Osteocyte (in vitro differentiated cells): ENCODE measurements around the gene VAC14. TPM values are rescaled to one million over a fixed set of nuclear protein-coding genes. Genes with fewer than 3 reads are reported as not detected.

Experiments
- DNase-seq: peaks from one replicate; pipeline ENCODE4 v3.0.0; 2021; ENCODE audit warnings: mixed read lengths; ENCODE audit not compliant: unreplicated experiment; ENCODE audit errors: extremely low spot score
- H3K27ac Mint-ChIP-seq: one replicate; pipeline ENCODE4 v1.8.0; 2021; ENCODE audit warnings: mild to moderate bottlenecking, mixed read lengths; ENCODE audit not compliant: unreplicated experiment
- H3K27me3 Mint-ChIP-seq: one replicate; pipeline ENCODE4 v1.8.0; 2021; ENCODE audit warnings: mixed read lengths; ENCODE audit not compliant: unreplicated experiment
- H3K36me3 Mint-ChIP-seq: one replicate; pipeline ENCODE4 v1.8.0; 2021; ENCODE audit warnings: mixed read lengths; ENCODE audit not compliant: unreplicated experiment
- H3K4me1 Mint-ChIP-seq: one replicate; pipeline ENCODE4 v1.8.0; 2021; ENCODE audit warnings: mixed read lengths; ENCODE audit not compliant: unreplicated experiment
- H3K4me3 Mint-ChIP-seq: one replicate; pipeline ENCODE4 v1.8.0; 2021; ENCODE audit warnings: mild to moderate bottlenecking, moderate library complexity, mixed read lengths; ENCODE audit not compliant: unreplicated experiment
- H3K9me3 Mint-ChIP-seq: one replicate; pipeline ENCODE4 v1.8.0; 2021; ENCODE audit warnings: mixed read lengths; ENCODE audit not compliant: unreplicated experiment
- CTCF ChIP-seq: fragments of 200-600 bp; sonication (generic); IDR thresholded peaks from 2 replicates; pipeline ENCODE4 v1.5.0; 2021; ENCODE audit warnings: antibody characterized with exemption, mild to moderate bottlenecking, moderate library complexity
- total RNA-seq: library from RNA; stranded (reverse); gene quantifications from 2 replicates; pipeline ENCODE4 v1.2.1, GENCODE V29; 2021

VAC14 gene
- total RNA-seq, 1 donor from 2014 or later: 44.5 TPM

GRCh38 chr16:70725912-70726828 is 74.8 kb downstream of the VAC14 start:
- peaks cover 23% of the 10 kb centered on the region for H3K36me3 Mint-ChIP-seq
- no peaks in the 10 kb centered on the region for H3K9me3 Mint-ChIP-seq
- no peaks in the 10 kb centered on the region for H3K4me1 Mint-ChIP-seq
- no peaks in the 10 kb centered on the region for H3K27me3 Mint-ChIP-seq
- no peak for TF ChIP-seq CTCF
- DNase-seq: no peak
- no peak overlapping the region for H3K27ac Mint-ChIP-seq
- no peak overlapping the region for H3K4me3 Mint-ChIP-seq

DNA sequence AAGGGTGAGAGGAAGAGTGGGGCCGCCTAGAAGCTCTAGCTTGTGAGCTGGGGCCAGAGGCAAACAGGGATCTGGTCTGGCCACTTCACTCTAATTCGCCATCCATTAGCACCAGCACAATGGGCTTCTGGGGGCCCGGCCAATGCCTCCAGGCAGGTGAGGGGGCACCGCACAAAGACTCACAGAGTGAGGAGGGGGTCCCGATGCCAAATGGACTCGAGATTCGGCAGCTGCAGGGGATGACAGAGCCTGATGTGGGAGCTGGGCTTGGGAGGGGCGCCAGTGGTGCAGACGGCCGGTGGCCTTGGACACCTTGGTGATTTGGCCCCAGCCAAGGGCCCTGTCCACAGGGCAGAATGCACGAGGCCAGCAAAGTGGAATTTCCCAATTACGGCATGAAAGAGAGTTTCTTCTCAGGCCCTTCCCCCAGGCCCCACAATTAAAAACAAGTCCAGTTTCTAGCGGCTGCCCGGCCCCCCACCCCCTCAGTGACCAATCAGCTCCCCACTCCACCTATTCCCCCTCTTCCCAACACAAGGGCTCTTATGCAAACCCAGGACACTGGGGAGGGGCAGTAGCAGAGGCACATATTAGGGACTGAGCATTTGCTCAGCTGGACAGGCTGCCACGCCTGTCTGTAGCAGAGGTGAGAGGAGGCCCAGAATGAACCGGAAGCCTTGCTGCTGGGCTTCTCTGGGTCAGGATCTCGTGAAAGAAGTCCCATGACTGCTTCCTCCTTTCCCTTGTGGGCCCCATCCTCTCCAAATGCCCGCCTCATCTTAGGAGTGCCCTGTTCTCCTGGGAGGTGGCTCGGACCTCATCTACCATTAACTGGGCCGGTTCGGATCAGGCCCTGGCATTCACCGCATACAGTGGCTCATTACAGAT is 75.7 kb downstream of the VAC14 start:
- no peak overlapping the region for H3K27ac Mint-ChIP-seq
- H3K36me3 Mint-ChIP-seq: peaks cover 27% of the 10 kb centered on the region
- TF ChIP-seq CTCF: no peak
- H3K9me3 Mint-ChIP-seq: peaks cover 1% of the 10 kb centered on the region
- no peaks in the 10 kb centered on the region for H3K4me1 Mint-ChIP-seq
- H3K27me3 Mint-ChIP-seq: no peaks in the 10 kb centered on the region
- H3K4me3 Mint-ChIP-seq: no peak overlapping the region
- no peak for DNase-seq

DNA sequence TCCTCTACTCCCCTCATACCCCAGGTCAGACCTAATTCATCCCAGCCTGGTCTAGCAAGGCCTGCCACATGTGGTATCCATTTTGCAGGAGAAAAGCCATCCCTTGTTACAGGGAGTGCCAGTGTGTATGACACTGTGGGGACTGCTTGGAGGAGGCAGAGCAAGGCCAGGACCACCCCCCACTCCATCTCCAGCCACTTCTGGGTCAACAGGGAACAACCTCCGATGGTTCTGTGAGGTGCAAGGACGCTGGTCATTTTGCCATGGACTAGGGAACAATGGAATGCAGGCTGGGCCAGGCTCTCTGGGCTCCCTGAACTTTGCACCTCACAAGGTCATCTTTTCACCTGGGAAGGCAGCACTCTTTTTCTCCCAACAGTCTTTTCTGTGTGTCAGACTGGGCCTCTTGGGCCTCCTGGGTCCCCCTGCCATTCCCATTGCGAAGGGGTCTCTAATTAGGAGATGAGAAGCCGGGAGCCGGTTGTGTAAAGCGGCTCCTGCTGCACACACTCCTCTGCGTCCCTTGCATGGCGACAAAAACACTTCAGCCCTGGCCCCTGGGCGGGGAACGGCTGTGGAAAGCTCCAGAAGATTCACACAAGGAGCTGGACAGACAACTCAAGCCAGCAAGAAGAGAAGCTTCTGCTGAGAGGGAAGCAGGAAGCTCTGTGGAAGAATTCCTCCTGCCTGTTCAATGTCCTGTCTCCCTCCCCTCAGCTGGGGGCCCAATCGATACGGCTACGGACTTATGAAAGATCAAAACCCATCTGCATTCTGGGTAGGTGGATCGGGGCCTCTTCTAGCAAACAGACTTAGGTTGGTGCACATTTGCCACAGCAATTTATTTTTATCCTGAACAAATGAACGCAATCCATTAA is 76.6 kb downstream of the VAC14 start:
- no peak for DNase-seq
- Mint-ChIP-seq H3K4me3 (no peak overlapping the region), H3K36me3 (peaks cover 33% of the 10 kb centered on the region), H3K9me3 (peaks cover 10% of the 10 kb centered on the region), H3K27me3 (no peaks in the 10 kb centered on the region), H3K27ac (no peak overlapping the region), H3K4me1 (no peaks in the 10 kb centered on the region)
- no peak for TF ChIP-seq CTCF

DNA sequence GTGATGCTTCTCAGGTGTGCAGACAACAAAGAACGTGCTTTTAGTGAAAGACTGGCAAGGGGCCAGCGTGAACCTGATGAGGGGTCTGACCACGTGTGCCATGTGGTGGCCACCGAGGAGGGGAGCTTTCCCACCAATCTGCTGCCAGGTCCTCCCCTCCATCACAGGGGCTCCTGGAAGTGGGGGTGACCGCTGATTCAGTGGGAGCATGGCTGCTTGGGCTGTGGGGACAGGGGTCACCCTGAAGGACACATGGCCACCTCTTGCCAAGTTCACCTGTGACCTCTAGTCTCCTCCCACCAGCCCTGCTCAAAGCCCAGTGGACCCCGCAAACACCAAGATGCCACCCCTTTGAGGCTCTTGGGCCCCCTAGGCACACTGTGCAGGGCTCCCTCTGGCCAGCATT is 77.2 kb downstream of the VAC14 start:
- DNase-seq: no peak

More for the DNA sequence above, 77.2 kb downstream of the VAC14 start:
- no peaks in the 10 kb centered on the region for H3K4me1 Mint-ChIP-seq
- peaks cover 14% of the 10 kb centered on the region for H3K9me3 Mint-ChIP-seq
- no peak overlapping the region for H3K27ac Mint-ChIP-seq
- H3K27me3 Mint-ChIP-seq: no peaks in the 10 kb centered on the region
- no peak overlapping the region for H3K4me3 Mint-ChIP-seq
- no peak for TF ChIP-seq CTCF
- peaks cover 34% of the 10 kb centered on the region for H3K36me3 Mint-ChIP-seq
